Calu3 (cell line): ENCODE data around the gene JARID2. TPM values are rescaled to one million over a fixed set of nuclear protein-coding genes. Genes with fewer than 3 reads are reported as not detected.

ENCODE experiments used
- BruUV-seq: library from RNA; stranded (reverse); fragments of 400-500 nt; replicated peaks from 2 replicates; lab custom pipeline; 2021; lab: Mats Ljungman, UMichigan
- CTCF ChIA-PET: fragments of 300-600 bp; sonication (Branson Sonifier 250); formaldehyde crosslinking; loops from one replicate; lab custom pipeline; 2022; ENCODE audit warnings: antibody characterized with exemption; lab: Charles Lee
- DNase-seq: peaks from one replicate; pipeline ENCODE4 v3.0.0; 2022
- H3K27ac Mint-ChIP-seq: one replicate; pipeline ENCODE4 v1.8.0; 2022; ENCODE audit warnings: mixed read lengths; ENCODE audit not compliant: unreplicated experiment
- H3K27me3 Mint-ChIP-seq: one replicate; pipeline ENCODE4 v1.8.0; 2022; ENCODE audit warnings: mixed read lengths; ENCODE audit not compliant: unreplicated experiment
- H3K36me3 Mint-ChIP-seq: one replicate; pipeline ENCODE4 v1.8.0; 2022; ENCODE audit warnings: mild to moderate bottlenecking, moderate library complexity, mixed read lengths; ENCODE audit not compliant: insufficient read depth, unreplicated experiment
- H3K4me1 Mint-ChIP-seq: one replicate; pipeline ENCODE4 v1.8.0; 2022; ENCODE audit warnings: mild to moderate bottlenecking, low read depth, mixed read lengths; ENCODE audit not compliant: unreplicated experiment
- H3K4me3 Mint-ChIP-seq: one replicate; pipeline ENCODE4 v1.8.0; 2022; ENCODE audit warnings: mild to moderate bottlenecking, low read depth, moderate library complexity, mixed read lengths; ENCODE audit not compliant: unreplicated experiment
- H3K9me3 Mint-ChIP-seq: one replicate; pipeline ENCODE4 v1.8.0; 2022; ENCODE audit warnings: low read depth, mixed read lengths; ENCODE audit not compliant: unreplicated experiment
- CTCF ChIP-seq: fragments of 200-600 bp; IDR thresholded peaks from one replicate; pipeline ENCODE4 v1.8.0; 2022; ENCODE audit warnings: antibody characterized with exemption; ENCODE audit not compliant: unreplicated experiment
- intact Hi-C: fragments of 100-400 bp; cut with micrococcal nuclease; formaldehyde crosslinking; loops from one replicate; pipeline ENCODE4 v1.10.0; 2022; ENCODE audit not compliant: unreplicated experiment
- total RNA-seq: library from RNA; stranded (reverse); gene quantifications from 2 replicates; pipeline ENCODE4 v1.2.3, GENCODE V29; 2022

JARID2 gene
- total RNA-seq, 1 experiment from 2014 or later = 9.4 TPM

- Mint-ChIP-seq H3K27me3 (no peaks in the 10 kb centered on the region), H3K4me1 (no peaks in the 10 kb centered on the region), H3K4me3 (no peak overlapping the region), H3K27ac (no peak overlapping the region), H3K36me3 (no peaks in the 10 kb centered on the region), H3K9me3 (no peaks in the 10 kb centered on the region)
- intact Hi-C loops = no loop called here
- no TSS peak for BruUV-seq
- TF ChIP-seq CTCF = no peak
- DNase-seq = no peak
- CTCF ChIA-PET = interaction anchor here (0.6 kb wide), 1 partner anchor 151 kb away, joined by 3 read pairs; no protein-coding TSS in a partner anchor
These were observed 152.9 kb downstream of the JARID2 start for GRCh38 chr6:15398633-15399275.

GRCh38 chr6:15399641-15400470 lies 154.0 kb downstream of the JARID2 start:
- Mint-ChIP-seq H3K9me3 (no peaks in the 10 kb centered on the region), H3K27ac (no peak overlapping the region), H3K27me3 (no peaks in the 10 kb centered on the region), H3K36me3 (no peaks in the 10 kb centered on the region), H3K4me3 (no peak overlapping the region), H3K4me1 (no peaks in the 10 kb centered on the region)
- intact Hi-C loops = no loop called here
- CTCF ChIA-PET = interaction anchor here (0.6 to 2.2 kb wide), 3 partner anchors 36 to 152 kb away, joined by 3 to 6 read pairs (median 3); no protein-coding TSS in a partner anchor
- BruUV-seq = no TSS peak
- no peak for DNase-seq
- no peak for TF ChIP-seq CTCF

- TF ChIP-seq CTCF = no peak
- CTCF ChIA-PET = interaction anchor here (0.7 to 2.2 kb wide), 3 partner anchors 10 to 44 kb away, joined by 3 to 6 read pairs (median 3); no protein-coding TSS in a partner anchor
- Mint-ChIP-seq H3K27ac (no peak overlapping the region), H3K27me3 (no peaks in the 10 kb centered on the region), H3K36me3 (no peaks in the 10 kb centered on the region), H3K4me3 (no peak overlapping the region), H3K9me3 (no peaks in the 10 kb centered on the region), H3K4me1 (no peaks in the 10 kb centered on the region)
- BruUV-seq = no TSS peak
- intact Hi-C loops = no loop called here
- no peak for DNase-seq
These were observed 154.7 kb downstream of the JARID2 start for GRCh38 chr6:15400572-15401004.

- H3K4me3 Mint-ChIP-seq = no peak overlapping the region
These were observed 155.3 kb downstream of the JARID2 start for GRCh38 chr6:15401120-15401519.

More at GRCh38 chr6:15401120-15401519, 155.3 kb downstream of the JARID2 start:
- TF ChIP-seq CTCF = no peak
- no peaks in the 10 kb centered on the region for H3K27me3 Mint-ChIP-seq
- H3K27ac Mint-ChIP-seq = no peak overlapping the region
- no peaks in the 10 kb centered on the region for H3K4me1 Mint-ChIP-seq
- CTCF ChIA-PET = interaction anchor here (0.7 to 2.2 kb wide), 3 partner anchors 11 to 44 kb away, joined by 3 to 6 read pairs (median 3); no protein-coding TSS in a partner anchor
- DNase-seq = no peak
- BruUV-seq = no TSS peak
- no peaks in the 10 kb centered on the region for H3K36me3 Mint-ChIP-seq
- H3K9me3 Mint-ChIP-seq = no peaks in the 10 kb centered on the region
- intact Hi-C loops = no loop called here
